SJSA1 (cell line): ENCODE measurements around the gene NUP188. TPM values are rescaled to one million over a fixed set of nuclear protein-coding genes. Genes with fewer than 3 reads are reported as not detected.
"Not testable (repeated sequence)": the region's sequence is repeated elsewhere in the genome, so short reads cannot be mapped to it uniquely, and the experiment has no call there.

Experiments used
- DNase-seq, 2 experiments: peaks; one replicate each; pipeline ENCODE4 v3.0.0-alpha.2; 2015 to 2020; ENCODE audit warnings: low spot score in 2 of 2, low read depth in 1 of 2
- H3K27ac ChIP-seq: fragments of 250-450 bp; sonication (Bioruptor Pico); 2 replicates; pipeline ENCODE4 v1.5.1; 2020; ENCODE audit warnings: mild to moderate bottlenecking, moderate library complexity
- H3K27me3 ChIP-seq: fragments of 250-450 bp; sonication (Bioruptor Pico); replicated peaks from 2 replicates; pipeline ENCODE4 v1.5.1; 2020; ENCODE audit warnings: mild to moderate bottlenecking, moderate library complexity
- H3K36me3 ChIP-seq: fragments of 250-450 bp; sonication (Bioruptor Pico); 2 replicates; pipeline ENCODE4 v1.5.1; 2020; ENCODE audit warnings: mild to moderate bottlenecking
- H3K4me1 ChIP-seq: fragments of 250-450 bp; sonication (Bioruptor Pico); replicated peaks from 2 replicates; pipeline ENCODE4 v1.6.1; 2021; ENCODE audit warnings: mild to moderate bottlenecking
- H3K4me3 ChIP-seq: fragments of 250-450 bp; sonication (Bioruptor Pico); 2 replicates; pipeline ENCODE4 v1.5.1; 2020; ENCODE audit warnings: mild to moderate bottlenecking
- H3K9me3 ChIP-seq: fragments of 250-450 bp; sonication (Bioruptor Pico); replicated peaks from 2 replicates; pipeline ENCODE4 v1.5.1; 2020; ENCODE audit warnings: mild to moderate bottlenecking
- total RNA-seq: library from RNA; depleted of rRNA; stranded (reverse); fragments of >200 nt; shearing (Covaris generic); gene quantifications from 2 replicates; pipeline ENCODE4 v1.2.3, GENCODE V29; 2014

The NUP188 gene
- total RNA-seq, 1 experiment from 2014 or later, result 76.3 TPM

DNA sequence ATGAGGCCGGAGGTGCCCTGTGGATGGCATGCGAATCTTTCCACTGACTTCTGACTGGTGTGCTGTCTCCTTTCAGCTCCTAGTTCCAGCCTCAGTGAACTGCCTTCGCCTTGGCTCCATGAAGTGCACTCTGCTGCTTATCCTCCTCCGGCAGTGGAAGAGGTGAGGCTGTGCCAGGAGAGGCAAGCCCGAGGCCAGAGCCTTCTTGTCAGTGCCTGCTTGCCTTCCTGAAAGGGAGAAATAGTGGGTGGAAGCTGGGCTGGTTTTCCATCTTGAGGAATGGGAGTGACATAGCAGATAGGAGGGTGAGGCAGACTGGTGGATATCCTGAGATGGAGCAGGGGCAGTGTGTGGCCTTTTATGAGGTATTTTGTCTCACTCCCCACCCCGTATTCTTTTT lies 51.0 kb downstream of the NUP188 start:
- DNase-seq, result no peak
- peaks cover 99% of the 10 kb centered on the region for H3K36me3 ChIP-seq

DNA sequence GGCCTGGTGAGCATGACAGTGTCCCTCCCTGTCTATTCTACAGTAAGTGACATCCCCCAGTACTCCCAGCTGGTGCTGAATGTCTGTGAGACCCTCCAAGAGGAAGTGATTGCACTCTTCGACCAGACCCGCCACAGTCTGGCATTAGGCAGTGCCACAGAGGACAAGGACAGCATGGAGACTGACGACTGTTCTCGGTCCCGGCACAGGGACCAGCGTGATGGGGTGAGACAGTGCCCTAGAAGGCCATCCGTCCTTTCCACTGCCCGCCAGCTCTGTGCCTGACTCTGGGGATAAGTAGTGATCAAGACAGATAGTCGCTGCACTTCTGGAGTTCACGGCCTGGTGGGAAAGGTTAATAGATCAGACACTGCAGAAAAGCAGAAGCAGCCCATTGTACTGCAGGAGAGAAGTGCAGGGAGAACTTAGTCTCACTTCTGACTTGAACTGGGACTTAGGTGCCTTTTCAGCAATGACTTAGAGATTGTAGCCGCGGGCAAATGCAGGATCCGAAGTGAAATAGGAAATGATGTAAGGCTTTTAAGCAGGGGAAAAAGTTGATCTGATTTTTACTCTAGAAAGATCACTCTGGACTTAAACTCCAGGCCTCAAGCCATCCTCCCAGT lies 52.2 kb downstream of the NUP188 start:
- Histone ChIP-seq H3K27ac (no peak overlapping the region), H3K4me1 (no peaks in the 10 kb centered on the region), H3K36me3 (peaks cover 91% of the 10 kb centered on the region), H3K9me3 (no peaks in the 10 kb centered on the region), H3K4me3 (no peak overlapping the region), H3K27me3 (no peaks in the 10 kb centered on the region)
- no peak for DNase-seq

More for the DNA sequence above, 51.0 kb downstream of the NUP188 start:
- Histone ChIP-seq H3K4me3 (no peak overlapping the region), H3K27ac (no peak overlapping the region), H3K9me3 (no peaks in the 10 kb centered on the region), H3K4me1 (no peaks in the 10 kb centered on the region), H3K27me3 (no peaks in the 10 kb centered on the region)

DNA sequence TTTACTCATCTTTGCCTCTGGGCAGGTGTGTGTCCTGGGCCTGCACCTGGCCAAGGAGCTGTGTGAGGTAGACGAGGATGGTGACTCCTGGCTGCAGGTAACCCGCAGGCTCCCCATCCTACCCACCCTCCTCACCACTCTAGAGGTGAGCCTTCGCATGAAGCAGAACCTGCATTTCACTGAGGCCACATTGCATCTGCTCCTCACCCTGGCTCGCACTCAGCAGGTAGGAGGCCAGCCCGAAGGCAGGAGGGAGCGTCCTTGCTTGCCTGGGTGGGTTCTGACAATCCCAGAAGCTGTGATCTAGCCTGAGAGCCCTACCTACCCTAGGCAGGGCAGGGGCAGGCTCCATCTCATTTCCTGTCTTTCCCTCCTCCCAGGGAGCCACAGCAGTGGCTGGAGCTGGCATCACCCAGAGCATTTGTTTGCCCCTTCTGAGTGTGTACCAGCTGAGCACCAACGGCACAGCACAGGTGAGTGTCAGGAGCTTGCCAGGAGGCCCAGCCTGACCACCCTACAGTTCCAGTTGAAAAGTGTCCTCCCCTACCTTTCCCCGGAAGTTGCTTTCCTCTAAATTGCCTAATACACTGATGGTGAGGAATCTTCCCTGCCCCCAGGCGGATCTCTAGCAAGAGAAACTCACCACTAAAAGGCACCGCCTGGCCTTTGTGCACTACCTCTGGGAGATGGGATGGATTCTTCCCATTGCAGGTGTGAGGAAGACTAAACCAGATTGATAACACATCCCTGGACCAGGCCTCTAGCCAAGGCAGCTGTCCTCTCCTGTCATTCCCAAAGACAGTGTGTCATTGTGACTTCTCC lies 54.2 kb downstream of the NUP188 start:
- no peaks in the 10 kb centered on the region for H3K4me1 ChIP-seq
- H3K36me3 ChIP-seq, result peaks cover 91% of the 10 kb centered on the region
- H3K27ac ChIP-seq, result no peak overlapping the region
- H3K27me3 ChIP-seq, result no peaks in the 10 kb centered on the region
- no peak for DNase-seq
- H3K9me3 ChIP-seq, result no peaks in the 10 kb centered on the region
- no peak overlapping the region for H3K4me3 ChIP-seq

DNA sequence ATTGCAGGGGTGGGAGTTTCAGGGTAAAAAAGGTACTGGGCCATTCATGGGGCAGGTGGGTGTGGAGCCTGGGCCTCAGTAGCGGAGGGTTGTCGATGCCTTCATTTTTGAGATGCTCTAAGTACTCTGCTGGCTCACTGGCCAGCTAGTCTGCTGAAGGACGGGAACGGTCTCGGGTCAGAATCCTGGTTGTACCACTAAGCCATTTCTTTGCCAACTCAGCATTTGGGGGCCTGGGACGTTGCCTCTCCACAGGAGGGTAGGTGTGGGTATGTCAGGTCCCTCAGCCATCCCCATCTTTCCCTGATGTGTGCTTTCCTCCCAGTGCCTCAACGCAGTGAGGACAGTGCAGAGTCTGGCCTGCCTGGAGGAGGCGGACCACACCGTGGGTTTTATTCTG lies 55.5 kb downstream of the NUP188 start:
- Histone ChIP-seq H3K27me3 (no peaks in the 10 kb centered on the region), H3K9me3 (no peaks in the 10 kb centered on the region), H3K36me3 (peaks cover 90% of the 10 kb centered on the region), H3K4me3 (no peak overlapping the region), H3K4me1 (no peaks in the 10 kb centered on the region), H3K27ac (no peak overlapping the region)
- no peak for DNase-seq

DNA sequence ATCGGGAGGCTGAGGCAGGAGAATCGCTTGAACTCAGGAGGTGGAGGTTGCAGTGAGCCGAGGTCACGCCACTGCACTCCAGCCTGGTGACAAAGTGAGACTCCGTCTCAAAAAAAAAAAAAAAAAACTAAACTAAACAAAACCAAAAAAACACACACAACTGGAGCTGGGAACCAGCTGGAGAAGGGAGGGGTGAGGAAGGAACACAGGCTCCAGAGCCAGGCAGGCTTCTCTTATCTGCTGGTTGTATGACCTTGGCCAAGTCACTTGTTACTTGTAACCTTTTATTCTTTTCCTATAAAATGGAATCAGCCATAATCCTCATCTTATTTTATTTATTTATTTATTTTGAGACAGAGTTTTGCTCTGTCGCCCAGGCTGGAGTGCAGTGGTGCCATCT lies 56.7 kb downstream of the NUP188 start:
- H3K27ac ChIP-seq, H3K4me1 ChIP-seq, H3K9me3 ChIP-seq, DNase-seq, H3K4me3 ChIP-seq, H3K27me3 ChIP-seq: not testable (repeated sequence)
- peaks cover 89% of the 10 kb centered on the region for H3K36me3 ChIP-seq

DNA sequence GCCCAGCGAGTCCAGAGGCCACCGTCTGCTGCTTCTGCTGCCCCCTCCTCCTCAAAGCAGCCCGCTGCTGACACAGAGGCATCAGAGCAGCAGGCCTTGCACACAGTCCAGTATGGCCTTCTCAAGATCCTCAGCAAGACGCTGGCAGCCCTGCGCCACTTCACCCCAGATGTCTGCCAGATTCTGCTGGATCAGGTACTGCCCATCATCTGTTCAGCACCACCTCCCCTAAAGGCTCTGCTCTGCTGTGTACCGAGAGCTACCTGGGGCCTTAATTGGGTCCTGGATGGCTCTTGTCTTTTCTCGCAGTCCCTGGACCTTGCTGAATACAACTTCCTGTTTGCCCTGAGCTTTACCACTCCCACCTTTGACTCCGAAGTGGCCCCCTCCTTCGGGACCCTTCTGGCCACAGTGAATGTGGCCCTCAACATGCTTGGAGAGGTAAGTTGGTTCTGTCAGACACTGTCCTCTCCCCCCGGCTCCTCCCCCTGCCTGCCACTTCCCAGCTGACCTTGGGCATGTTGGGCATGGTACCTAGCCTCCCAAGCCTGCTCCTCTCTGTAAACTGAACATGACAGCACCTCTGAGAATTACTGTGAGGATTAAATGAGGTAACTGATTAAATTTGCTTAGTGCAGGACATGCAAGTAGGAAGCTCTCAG lies 58.0 kb downstream of the NUP188 start:
- H3K36me3 ChIP-seq, result peaks cover 76% of the 10 kb centered on the region
- no peak overlapping the region for H3K4me3 ChIP-seq
- H3K27ac ChIP-seq, result no peak overlapping the region
- H3K27me3 ChIP-seq, result no peaks in the 10 kb centered on the region
- no peak for DNase-seq
- no peaks in the 10 kb centered on the region for H3K9me3 ChIP-seq
- no peaks in the 10 kb centered on the region for H3K4me1 ChIP-seq

DNA sequence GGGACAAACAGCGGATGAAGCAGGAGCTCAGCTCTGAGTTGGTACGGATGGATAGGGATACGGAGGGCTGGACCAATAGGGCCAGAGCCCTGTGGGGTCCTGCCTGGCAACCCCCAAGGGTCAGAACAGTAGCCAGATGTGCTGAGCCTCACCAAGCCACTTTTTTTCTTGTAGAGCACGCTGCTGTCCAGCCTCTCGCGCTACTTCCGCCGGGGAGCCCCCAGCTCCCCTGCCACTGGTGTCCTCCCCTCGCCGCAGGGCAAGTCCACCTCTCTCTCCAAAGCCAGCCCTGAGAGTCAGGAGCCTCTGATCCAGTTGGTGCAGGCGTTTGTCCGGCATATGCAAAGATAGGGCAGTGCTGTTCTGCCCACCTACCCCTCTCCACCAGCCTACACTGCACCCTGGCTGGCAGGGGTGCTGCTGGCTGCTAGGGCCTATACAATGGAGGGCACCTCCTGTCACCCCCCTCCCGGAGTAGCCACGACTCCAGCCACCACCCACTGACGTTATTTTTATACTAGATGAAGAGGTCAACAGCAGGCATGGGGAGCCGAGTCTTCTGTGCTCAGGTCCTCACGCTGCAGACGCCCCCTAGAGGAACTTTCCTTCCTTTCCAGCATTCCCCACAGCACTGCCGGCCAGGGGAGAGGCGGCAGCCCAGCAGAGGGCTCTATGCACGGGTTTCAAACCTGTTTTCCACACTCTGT lies 59.0 kb downstream of the NUP188 start:
- Histone ChIP-seq H3K27me3 (no peaks in the 10 kb centered on the region), H3K9me3 (no peaks in the 10 kb centered on the region), H3K27ac (no peak overlapping the region), H3K36me3 (peaks cover 68% of the 10 kb centered on the region), H3K4me1 (no peaks in the 10 kb centered on the region), H3K4me3 (no peak overlapping the region)
- peak; percentile 66 to 70 for DNase-seq

DNA sequence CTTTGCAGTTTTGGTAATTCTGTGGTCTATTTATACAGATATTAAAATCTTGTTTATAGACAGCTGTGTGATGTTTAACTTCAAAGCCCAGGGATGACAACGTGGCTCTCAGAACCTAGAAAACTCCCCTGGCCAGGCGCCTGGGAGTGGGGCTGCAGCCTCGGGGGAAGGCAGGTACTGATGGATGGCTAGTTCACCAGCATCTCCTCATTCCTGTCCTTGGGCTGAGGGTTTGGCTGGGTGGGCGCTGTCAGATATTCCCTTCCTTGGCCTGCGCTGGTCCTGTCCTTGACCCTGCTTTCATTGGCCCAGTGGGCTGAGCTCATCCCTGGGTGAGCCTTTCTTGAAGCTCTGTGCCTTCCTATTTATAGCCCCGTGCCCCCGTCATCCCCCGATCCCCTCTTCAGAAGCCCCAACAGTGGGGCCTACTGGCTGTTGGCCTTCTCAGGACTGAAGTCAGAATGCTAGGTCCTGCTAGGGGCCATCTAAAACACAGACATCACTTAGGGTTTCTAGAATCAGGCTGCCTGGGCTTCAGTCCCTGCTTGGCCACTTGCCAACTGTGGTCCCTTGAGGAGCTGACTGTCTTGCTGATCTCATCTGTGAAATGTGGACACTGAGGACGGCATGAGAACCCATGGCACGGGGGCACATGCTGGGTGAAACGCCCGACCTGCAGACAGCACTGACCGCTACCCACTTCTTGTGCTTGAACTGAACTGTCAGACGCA lies 59.7 kb downstream of the NUP188 start:
- Histone ChIP-seq H3K9me3 (no peaks in the 10 kb centered on the region), H3K4me1 (no peaks in the 10 kb centered on the region), H3K36me3 (peaks cover 60% of the 10 kb centered on the region), H3K27me3 (no peaks in the 10 kb centered on the region), H3K4me3 (no peak overlapping the region), H3K27ac (no peak overlapping the region)
- no peak for DNase-seq

DNA sequence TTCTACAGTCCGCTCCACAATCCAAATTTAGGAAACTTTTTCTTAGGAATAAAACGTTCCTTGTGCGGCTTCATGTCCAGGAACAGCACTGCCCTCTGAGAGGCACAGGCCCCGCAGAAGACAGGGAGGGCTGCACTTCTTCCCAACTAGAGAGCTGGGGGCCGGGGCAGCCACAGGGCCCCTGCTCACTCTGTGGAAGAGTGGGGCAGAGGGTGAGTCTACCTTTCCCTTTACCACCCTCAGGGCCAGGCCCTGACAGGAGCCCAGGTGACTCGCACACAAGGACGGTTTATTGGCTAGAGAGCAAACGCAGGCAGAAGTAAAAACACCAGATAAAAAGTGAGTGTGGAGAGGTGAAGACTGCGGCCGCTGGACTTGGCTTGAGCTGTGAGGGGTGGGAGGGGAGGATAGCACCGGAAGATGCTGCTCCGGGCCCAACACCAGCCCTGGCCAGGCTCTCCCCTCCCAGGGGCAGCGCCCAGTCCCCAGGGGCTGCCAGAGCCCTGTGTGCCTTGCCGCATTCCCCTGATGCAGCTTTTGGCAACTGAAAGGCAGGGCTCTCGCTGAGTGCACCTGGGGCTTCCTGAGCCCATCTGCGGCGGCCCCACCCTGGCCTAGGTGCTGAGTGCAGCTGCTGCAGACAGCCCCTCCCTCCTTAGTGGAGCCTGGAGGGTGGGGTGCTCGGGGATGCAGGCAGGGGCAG lies 60.4 kb downstream of the NUP188 start:
- Histone ChIP-seq H3K27ac (no peak overlapping the region), H3K9me3 (no peaks in the 10 kb centered on the region)

DNA sequence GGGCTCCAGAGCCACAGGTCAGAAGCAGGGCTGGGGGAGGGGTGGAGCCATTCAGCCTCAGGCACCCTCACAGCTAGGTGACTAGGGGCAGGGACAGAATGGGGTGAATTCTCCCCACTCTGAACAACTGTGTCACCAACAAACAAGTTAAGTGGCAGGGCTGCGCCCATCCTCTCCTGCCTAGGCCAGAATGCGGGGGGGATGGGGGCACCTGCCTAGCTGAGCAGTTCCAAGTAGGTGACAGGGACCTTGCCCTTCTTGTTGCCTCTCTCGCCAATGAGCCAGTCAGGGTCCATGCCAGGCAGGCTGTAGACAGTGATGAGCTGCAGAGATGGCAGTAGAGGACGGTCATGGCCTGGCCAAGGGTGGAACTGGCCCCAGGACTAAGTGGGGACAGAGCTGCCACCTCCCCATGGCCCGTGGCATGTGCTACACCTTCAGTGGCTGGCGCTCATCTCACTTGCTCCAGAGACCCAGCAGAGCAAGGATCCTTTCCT lies 61.0 kb downstream of the NUP188 start:
- H3K36me3 ChIP-seq, result peaks cover 53% of the 10 kb centered on the region
- H3K4me3 ChIP-seq, result no peak overlapping the region
- no peak overlapping the region for H3K27ac ChIP-seq

More for the DNA sequence above, 60.4 kb downstream of the NUP188 start:
- H3K4me3 ChIP-seq, result no peak overlapping the region
- H3K4me1 ChIP-seq, result no peaks in the 10 kb centered on the region
- no peak for DNase-seq
- H3K36me3 ChIP-seq, result peaks cover 56% of the 10 kb centered on the region
- no peaks in the 10 kb centered on the region for H3K27me3 ChIP-seq

DNA sequence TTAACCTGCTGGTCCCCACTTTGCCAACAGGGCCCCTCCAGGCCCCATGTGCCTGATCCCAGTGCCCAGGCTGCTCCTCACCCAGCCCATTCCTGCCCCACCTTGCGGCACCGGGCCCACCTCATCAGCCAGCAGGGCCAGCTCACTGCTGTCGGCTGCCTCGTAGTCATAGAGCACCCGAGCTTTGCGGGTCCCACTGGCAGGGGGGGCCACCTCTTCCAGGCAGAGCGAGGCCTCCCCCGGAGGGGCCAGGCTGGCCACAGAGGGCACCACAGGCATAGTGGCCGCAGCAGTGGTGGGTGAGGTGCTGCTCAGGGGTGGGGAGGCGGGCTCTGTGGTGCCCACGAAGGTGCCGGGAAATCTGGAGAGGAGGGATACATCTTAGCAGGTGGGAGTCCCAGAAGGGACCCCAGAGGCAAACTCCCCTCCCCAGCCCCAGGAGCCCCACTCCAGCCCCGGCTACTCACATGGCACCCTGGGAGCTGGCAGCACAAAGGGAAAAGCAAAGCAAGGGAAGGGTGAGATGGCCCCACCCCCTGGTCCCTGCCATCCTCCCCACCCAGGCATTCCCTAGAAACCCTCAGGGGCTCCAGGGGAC lies 61.6 kb downstream of the NUP188 start:
- no peaks in the 10 kb centered on the region for H3K27me3 ChIP-seq
- H3K36me3 ChIP-seq, result peaks cover 54% of the 10 kb centered on the region
- H3K4me1 ChIP-seq, result no peaks in the 10 kb centered on the region
- H3K27ac ChIP-seq, result no peak overlapping the region
- no peak for DNase-seq
- H3K4me3 ChIP-seq, result no peak overlapping the region
- no peaks in the 10 kb centered on the region for H3K9me3 ChIP-seq

More for the DNA sequence above, 61.0 kb downstream of the NUP188 start:
- H3K9me3 ChIP-seq, result no peaks in the 10 kb centered on the region
- no peaks in the 10 kb centered on the region for H3K27me3 ChIP-seq
- H3K4me1 ChIP-seq, result no peaks in the 10 kb centered on the region
- DNase-seq, result no peak

DNA sequence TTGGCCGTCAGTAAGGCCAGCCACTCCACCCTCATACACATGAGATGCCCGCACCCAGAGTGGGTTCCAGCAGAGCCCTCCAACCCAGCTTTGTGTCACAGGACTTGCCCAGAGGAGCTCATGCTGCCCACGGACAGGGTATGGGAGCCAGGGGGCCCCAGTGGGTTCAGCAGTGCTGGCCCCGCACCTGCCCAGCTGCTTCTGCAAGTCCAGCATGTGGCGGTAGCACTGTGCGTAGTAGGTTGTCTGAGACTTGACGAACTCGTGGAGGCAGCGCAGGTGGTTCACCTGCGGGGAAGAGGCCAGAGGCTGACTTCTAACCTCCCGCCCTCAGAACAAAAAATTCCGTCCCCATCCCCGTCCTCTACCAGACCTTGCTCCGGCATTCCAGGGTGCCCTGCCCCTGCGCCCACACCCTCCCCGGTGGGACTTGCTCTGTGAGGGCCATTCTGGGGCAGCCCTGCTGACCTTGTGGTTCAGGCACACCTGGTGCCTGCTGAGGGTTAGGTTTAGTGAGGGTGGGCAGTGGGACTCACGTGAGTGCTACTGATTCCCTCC lies 62.2 kb downstream of the NUP188 start:
- DNase-seq, result no peak
- Histone ChIP-seq H3K4me3 (no peak overlapping the region), H3K9me3 (no peaks in the 10 kb centered on the region), H3K27me3 (no peaks in the 10 kb centered on the region), H3K27ac (no peak overlapping the region), H3K36me3 (peaks cover 53% of the 10 kb centered on the region), H3K4me1 (no peaks in the 10 kb centered on the region)
